HG03066 (cell line): ENCODE results near the gene PPY.
"Not testable (repeated sequence)": the region's sequence is repeated elsewhere in the genome, so short reads cannot be mapped to it uniquely, and the experiment has no call there.

Source experiments
- ATAC-seq: cut with Tn5 transposase; IDR thresholded peaks from one replicate; pipeline ENCODE4 v1.9.1; 2021; ENCODE audit warnings: low read depth; ENCODE audit not compliant: unreplicated experiment

Gene PPY

GRCh38 chr17:43942051-43942685, at the start of gene PPY:
PPY (minus strand) TSS chr17:43942476; CDS start chr17:43941654, 822 bp downstream.
- ATAC-seq, result no peak

- ATAC-seq, result no peak
Measured at GRCh38 chr17:43988301-43988700, 46.0 kb upstream of the PPY start.

GRCh38 chr17:43987131-43988021, 45.1 kb upstream of the PPY start:
- no peak for ATAC-seq

GRCh38 chr17:43986225-43986981, 44.1 kb upstream of the PPY start:
- ATAC-seq, result no peak

- no peak for ATAC-seq
Measured at GRCh38 chr17:43984521-43984920, 42.2 kb upstream of the PPY start.

- ATAC-seq, result no peak
Measured at GRCh38 chr17:43983515-43984411, 41.5 kb upstream of the PPY start.

- no peak for ATAC-seq
Measured at GRCh38 chr17:43983196-43983514, 40.9 kb upstream of the PPY start.

GRCh38 chr17:43982171-43982570, 39.9 kb upstream of the PPY start:
- no peak for ATAC-seq

- ATAC-seq, result no peak
Measured at GRCh38 chr17:43979671-43980070, 37.4 kb upstream of the PPY start.

- no peak for ATAC-seq
Measured at GRCh38 chr17:43979011-43979410, 36.7 kb upstream of the PPY start.

GRCh38 chr17:43978078-43978477, 35.8 kb upstream of the PPY start:
- no peak for ATAC-seq

- ATAC-seq, result no peak
Measured at GRCh38 chr17:43976963-43977837, 34.9 kb upstream of the PPY start.

- no peak for ATAC-seq
Measured at GRCh38 chr17:43975898-43976297, 33.6 kb upstream of the PPY start.

- ATAC-seq, result no peak
Measured at GRCh38 chr17:43974382-43975266, 32.3 kb upstream of the PPY start.

- not testable (repeated sequence) for ATAC-seq
Measured at GRCh38 chr17:43972444-43973212, 30.4 kb upstream of the PPY start.

- ATAC-seq, result not testable (repeated sequence)
Measured at GRCh38 chr17:43971436-43971835, 29.2 kb upstream of the PPY start.

- ATAC-seq, result no peak
Measured at GRCh38 chr17:43970366-43970765, 28.1 kb upstream of the PPY start.
